Retinal pigment epithelial cell (primary cell): Measurements from ENCODE around the gene PAFAH1B1.

Source experiments
- DNase-seq: peaks from one replicate; pipeline ENCODE4 v3.0.0-alpha.2; 2010; ENCODE audit warnings: low read depth
- H3K4me3 ChIP-seq: 2 replicates; pipeline ENCODE4 v1.5.1; 2011; ENCODE audit warnings: mild to moderate bottlenecking, low read length, control low read depth, moderate library complexity
- TF ChIP-seq, protein P1 (sequence below): conservative IDR thresholded peaks from 2 replicates; pipeline ENCODE4 v1.5.1; 2011; ENCODE audit warnings: low read depth, low read length, control low read depth, inconsistent platforms

The PAFAH1B1 gene

DNA sequence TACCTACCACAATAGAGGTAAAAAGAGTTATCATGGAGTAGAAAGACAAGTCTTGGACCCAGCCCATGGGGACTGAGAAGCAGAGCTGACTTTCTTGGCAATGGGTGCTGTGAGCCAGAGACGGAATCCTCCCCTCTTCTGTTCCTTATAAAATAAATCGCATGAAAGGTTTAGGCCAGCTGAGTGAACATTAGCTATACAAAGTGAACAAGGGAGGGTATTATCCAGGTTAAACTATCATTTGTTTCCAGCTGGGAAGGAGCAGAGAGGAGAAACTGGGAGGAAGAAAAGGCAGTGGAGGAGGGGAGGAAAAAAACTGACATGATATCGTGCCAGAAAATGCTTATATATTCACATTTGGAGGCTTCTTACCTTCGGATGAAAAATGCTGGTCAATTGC is 13.3 kb upstream of the PAFAH1B1 start:
- TF ChIP-seq, protein P1, sequence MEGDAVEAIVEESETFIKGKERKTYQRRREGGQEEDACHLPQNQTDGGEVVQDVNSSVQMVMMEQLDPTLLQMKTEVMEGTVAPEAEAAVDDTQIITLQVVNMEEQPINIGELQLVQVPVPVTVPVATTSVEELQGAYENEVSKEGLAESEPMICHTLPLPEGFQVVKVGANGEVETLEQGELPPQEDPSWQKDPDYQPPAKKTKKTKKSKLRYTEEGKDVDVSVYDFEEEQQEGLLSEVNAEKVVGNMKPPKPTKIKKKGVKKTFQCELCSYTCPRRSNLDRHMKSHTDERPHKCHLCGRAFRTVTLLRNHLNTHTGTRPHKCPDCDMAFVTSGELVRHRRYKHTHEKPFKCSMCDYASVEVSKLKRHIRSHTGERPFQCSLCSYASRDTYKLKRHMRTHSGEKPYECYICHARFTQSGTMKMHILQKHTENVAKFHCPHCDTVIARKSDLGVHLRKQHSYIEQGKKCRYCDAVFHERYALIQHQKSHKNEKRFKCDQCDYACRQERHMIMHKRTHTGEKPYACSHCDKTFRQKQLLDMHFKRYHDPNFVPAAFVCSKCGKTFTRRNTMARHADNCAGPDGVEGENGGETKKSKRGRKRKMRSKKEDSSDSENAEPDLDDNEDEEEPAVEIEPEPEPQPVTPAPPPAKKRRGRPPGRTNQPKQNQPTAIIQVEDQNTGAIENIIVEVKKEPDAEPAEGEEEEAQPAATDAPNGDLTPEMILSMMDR: no peak
- no peak overlapping the region for H3K4me3 ChIP-seq
- DNase-seq: no peak

DNA sequence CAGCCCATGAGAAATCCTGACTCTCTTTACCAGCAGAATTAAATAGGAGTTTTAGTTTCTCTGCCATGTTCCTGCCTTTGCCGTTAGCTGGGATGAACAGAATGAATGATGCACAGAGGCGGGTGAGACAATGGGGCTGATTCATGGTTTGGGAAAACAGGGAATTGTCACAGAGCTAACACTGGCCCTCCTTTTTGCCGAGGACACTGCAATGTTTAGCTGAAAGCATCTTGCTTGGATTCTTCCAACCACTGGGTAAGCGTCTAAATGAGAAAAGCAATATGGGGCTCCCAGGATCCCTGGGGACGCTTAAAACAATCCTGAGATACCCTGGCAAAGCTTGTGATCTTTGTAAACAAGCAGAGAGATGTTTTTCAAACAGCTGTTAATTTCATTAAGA is 12.8 kb upstream of the PAFAH1B1 start:
- TF ChIP-seq, protein P1: no peak
- H3K4me3 ChIP-seq: no peak overlapping the region
- DNase-seq: no peak

DNA sequence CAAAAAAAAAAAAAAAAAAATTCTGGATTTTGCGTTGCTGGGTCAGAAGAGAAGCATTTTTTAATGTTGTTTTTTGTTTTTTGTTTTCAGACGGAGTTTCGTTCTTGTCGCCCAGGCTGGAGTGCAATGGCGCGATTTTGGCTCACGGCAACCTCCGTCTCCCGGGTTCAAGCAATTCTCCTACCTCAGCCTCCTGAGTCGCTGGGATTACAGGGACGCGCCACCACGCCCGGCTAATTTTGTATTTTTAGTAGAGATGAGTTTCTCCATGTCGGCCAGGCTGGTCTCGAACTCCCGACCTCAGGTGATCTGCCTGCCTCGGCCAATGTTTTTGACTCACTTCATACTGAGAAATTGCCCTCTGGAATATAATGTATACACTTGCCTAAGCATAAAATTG is 11.0 kb upstream of the PAFAH1B1 start:
- no peak overlapping the region for H3K4me3 ChIP-seq
- no peak for DNase-seq
- TF ChIP-seq, protein P1: no peak

DNA sequence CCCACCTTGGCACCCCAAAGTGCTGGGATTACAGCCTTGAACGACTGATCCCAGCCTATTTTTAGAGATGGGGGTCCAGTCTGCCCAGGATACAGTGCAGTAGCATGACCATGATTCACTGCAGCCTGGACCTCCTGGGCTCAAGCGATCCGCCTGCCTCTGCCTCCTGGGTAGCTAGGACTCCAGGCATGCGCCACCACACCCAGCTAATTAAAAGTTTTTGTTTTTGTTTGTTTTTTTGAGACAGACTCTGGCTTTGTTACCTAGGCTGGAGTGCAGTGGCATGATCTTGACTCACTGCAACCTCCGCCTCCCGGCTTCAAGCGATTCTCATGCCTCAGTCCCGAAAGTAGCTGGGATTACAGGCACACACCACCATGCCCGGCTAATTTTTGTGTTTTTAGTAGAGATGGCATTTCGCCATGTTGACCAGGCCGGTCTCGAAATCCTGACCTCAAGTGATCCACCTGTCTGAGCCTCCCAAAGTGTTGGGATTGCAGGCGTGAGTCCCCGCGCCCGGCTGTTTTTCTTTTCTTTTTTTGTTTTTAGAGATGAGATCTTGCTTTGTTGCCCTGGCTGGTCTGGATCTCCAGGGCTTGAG is 2.3 kb upstream of the PAFAH1B1 start:
- TF ChIP-seq, protein P1: no peak
- no peak overlapping the region for H3K4me3 ChIP-seq
- no peak for DNase-seq

DNA sequence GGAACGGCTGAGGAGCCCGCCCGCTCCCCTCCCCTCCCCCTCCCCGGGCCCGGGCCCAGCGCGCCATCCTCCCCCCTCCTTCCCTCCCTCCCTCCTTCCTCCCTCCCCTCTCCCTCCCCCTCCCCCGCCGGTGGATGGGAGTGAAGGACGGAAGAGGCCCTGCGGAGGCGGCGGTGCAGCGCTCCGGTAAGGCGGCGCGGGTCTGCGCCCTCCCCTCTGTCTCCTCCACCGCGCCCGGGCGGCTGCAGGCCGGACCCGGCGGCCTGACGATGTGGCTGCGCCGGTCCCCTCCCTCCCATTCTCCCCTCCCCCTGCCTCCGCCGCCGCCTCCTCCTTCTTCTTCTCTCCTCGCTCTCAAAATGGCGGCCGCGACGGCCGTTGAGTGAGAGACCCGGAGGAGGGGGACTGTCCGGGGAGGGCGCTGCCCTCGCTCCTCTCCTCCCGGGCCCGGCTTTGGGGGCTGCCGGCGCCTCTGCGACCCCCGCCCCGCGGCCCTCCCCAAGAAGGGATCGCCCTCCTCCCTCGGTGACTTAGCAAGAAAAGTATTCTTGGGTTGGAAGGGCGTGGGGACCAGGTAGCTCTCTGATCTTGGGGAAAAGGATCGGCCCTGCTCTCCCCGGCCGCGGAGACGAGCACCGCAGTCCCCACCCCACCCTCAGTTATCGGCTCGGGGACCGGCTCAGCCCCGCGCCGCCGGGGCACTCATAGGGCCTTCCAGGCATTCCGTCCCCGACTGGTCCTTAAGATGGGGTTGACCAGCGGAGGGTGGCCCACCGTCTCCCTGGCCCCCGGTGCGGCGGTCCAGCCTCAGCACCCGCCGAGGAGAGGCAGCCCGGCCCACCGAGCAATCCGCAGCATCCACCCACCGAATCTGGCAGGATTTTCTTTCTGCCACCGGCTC is 617 bp downstream of the PAFAH1B1 start:
- DNase-seq: no peak
- TF ChIP-seq, protein P1: no peak
- peak overlapping the region; percentile 94 for H3K4me3 ChIP-seq

- H3K4me3 ChIP-seq: peak overlapping the region; percentile 94
- DNase-seq: no peak
- TF ChIP-seq, protein P1: no peak
Measured at GRCh38 chr17:2594722-2595599, 1.5 kb downstream of the PAFAH1B1 start.
